Measurements from ENCODE around the gene TTBK1. TPM values are rescaled to one million over a fixed set of nuclear protein-coding genes. Genes with fewer than 3 reads are reported as not detected.

TTBK1 gene
- total and polyA plus RNA-seq, 2 donors: 0.05 to 0.09 TPM

- Histone ChIP-seq H3K36me3 (ENCODE audit: control insufficient read depth in 2 of 2, insufficient read depth in 2 of 2, low read length in 1 of 2) (peaks cover 0 to 7% of the 10 kb centered on the region in 2 donors), H3K27ac (ENCODE audit: low read depth in 1 of 2, low read length in 1 of 2) (no peak overlapping the region), H3K4me3 (ENCODE audit: low read length in 2 of 2) (peak overlapping the region in 1 of 2 donors; percentile 84), H3K4me1 (ENCODE audit: control insufficient read depth in 2 of 2, insufficient read depth in 2 of 2, low read length in 2 of 2) (peaks cover 6 to 16% of the 10 kb centered on the region in 2 donors), H3K27me3 (ENCODE audit: control insufficient read depth in 2 of 2, insufficient read depth in 1 of 2, low read length in 1 of 2) (peaks cover 0 to 19% of the 10 kb centered on the region in 2 donors), H3K9me3 (ENCODE audit: control insufficient read depth in 2 of 2, insufficient read depth in 1 of 2, low read length in 1 of 2) (peaks cover 0 to 4% of the 10 kb centered on the region in 2 donors)
- no peak for DNase-seq (ENCODE audit: low read depth in 6 of 9, low spot score in 9 of 9)
- 84% methylated on average over 17 of the region's 17 CpGs for WGBS
Observed at GRCh38 chr6:43229803-43230620, 13.3 kb upstream of the TTBK1 start.

GRCh38 chr6:43231053-43231452, 12.2 kb upstream of the TTBK1 start:
- Histone ChIP-seq H3K36me3 (ENCODE audit: control insufficient read depth in 2 of 2, insufficient read depth in 2 of 2, low read length in 1 of 2) (no peaks in the 10 kb centered on the region), H3K4me1 (ENCODE audit: control insufficient read depth in 2 of 2, insufficient read depth in 2 of 2, low read length in 2 of 2) (peaks cover 6 to 16% of the 10 kb centered on the region in 2 donors), H3K27me3 (ENCODE audit: control insufficient read depth in 2 of 2, insufficient read depth in 1 of 2, low read length in 1 of 2) (peaks cover 0 to 23% of the 10 kb centered on the region in 2 donors), H3K9me3 (ENCODE audit: control insufficient read depth in 2 of 2, insufficient read depth in 1 of 2, low read length in 1 of 2) (peaks cover 0 to 4% of the 10 kb centered on the region in 2 donors), H3K27ac (ENCODE audit: low read depth in 1 of 2, low read length in 1 of 2) (no peak overlapping the region), H3K4me3 (ENCODE audit: low read length in 2 of 2) (no peak overlapping the region)
- 97% methylated on average over 4 of the region's 4 CpGs for WGBS
- no peak for DNase-seq (ENCODE audit: low read depth in 6 of 9, low spot score in 9 of 9)

- no peak for DNase-seq (ENCODE audit: low read depth in 6 of 9, low spot score in 9 of 9)
- H3K27ac ChIP-seq (ENCODE audit: low read depth in 1 of 2, low read length in 1 of 2): no peak overlapping the region
- H3K4me1 ChIP-seq (ENCODE audit: control insufficient read depth in 2 of 2, insufficient read depth in 2 of 2, low read length in 2 of 2): peaks cover 6 to 13% of the 10 kb centered on the region in 2 donors
- 77% methylated on average over 3 of the region's 3 CpGs for WGBS
- no peaks in the 10 kb centered on the region for H3K36me3 ChIP-seq (ENCODE audit: control insufficient read depth in 2 of 2, insufficient read depth in 2 of 2, low read length in 1 of 2)
- peaks cover 0 to 23% of the 10 kb centered on the region in 2 donors for H3K27me3 ChIP-seq (ENCODE audit: control insufficient read depth in 2 of 2, insufficient read depth in 1 of 2, low read length in 1 of 2)
- H3K9me3 ChIP-seq (ENCODE audit: control insufficient read depth in 2 of 2, insufficient read depth in 1 of 2, low read length in 1 of 2): peaks cover 0 to 4% of the 10 kb centered on the region in 2 donors
- no peak overlapping the region for H3K4me3 ChIP-seq (ENCODE audit: low read length in 2 of 2)
Observed at GRCh38 chr6:43231735-43232450, 11.4 kb upstream of the TTBK1 start.

- Histone ChIP-seq H3K27me3 (ENCODE audit: control insufficient read depth in 2 of 2, insufficient read depth in 1 of 2, low read length in 1 of 2) (peaks cover 3 to 49% of the 10 kb centered on the region in 2 donors), H3K27ac (ENCODE audit: low read depth in 1 of 2, low read length in 1 of 2) (no peak overlapping the region), H3K9me3 (ENCODE audit: control insufficient read depth in 2 of 2, insufficient read depth in 1 of 2, low read length in 1 of 2) (peaks cover 0 to 4% of the 10 kb centered on the region in 2 donors), H3K4me3 (ENCODE audit: low read length in 2 of 2) (no peak overlapping the region), H3K4me1 (ENCODE audit: control insufficient read depth in 2 of 2, insufficient read depth in 2 of 2, low read length in 2 of 2) (no peaks in the 10 kb centered on the region), H3K36me3 (ENCODE audit: control insufficient read depth in 2 of 2, insufficient read depth in 2 of 2, low read length in 1 of 2) (no peaks in the 10 kb centered on the region)
- DNase-seq (ENCODE audit: low read depth in 6 of 9, low spot score in 9 of 9): no peak
- WGBS: 72% methylated on average over 2 of the region's 2 CpGs
Observed at GRCh38 chr6:43235841-43236240, 7.4 kb upstream of the TTBK1 start.

- 87% methylated on average over 2 of the region's 2 CpGs for WGBS
- no peaks in the 10 kb centered on the region for H3K4me1 ChIP-seq (ENCODE audit: control insufficient read depth in 2 of 2, insufficient read depth in 2 of 2, low read length in 2 of 2)
- H3K27me3 ChIP-seq (ENCODE audit: control insufficient read depth in 2 of 2, insufficient read depth in 1 of 2, low read length in 1 of 2): peaks cover 17 to 67% of the 10 kb centered on the region in 2 donors
- H3K9me3 ChIP-seq (ENCODE audit: control insufficient read depth in 2 of 2, insufficient read depth in 1 of 2, low read length in 1 of 2): peaks cover 0 to 4% of the 10 kb centered on the region in 2 donors
- no peaks in the 10 kb centered on the region for H3K36me3 ChIP-seq (ENCODE audit: control insufficient read depth in 2 of 2, insufficient read depth in 2 of 2, low read length in 1 of 2)
- H3K4me3 ChIP-seq (ENCODE audit: low read length in 2 of 2): no peak overlapping the region
- no peak for DNase-seq (ENCODE audit: low read depth in 6 of 9, low spot score in 9 of 9)
- H3K27ac ChIP-seq (ENCODE audit: low read depth in 1 of 2, low read length in 1 of 2): no peak overlapping the region
Observed at GRCh38 chr6:43239054-43239453, 4.2 kb upstream of the TTBK1 start.

- WGBS: 88% methylated on average over 1 of the region's 1 CpG
- no peak for DNase-seq (ENCODE audit: low read depth in 6 of 9, low spot score in 9 of 9)
- no peak overlapping the region for H3K4me3 ChIP-seq (ENCODE audit: low read length in 2 of 2)
- H3K27me3 ChIP-seq (ENCODE audit: control insufficient read depth in 2 of 2, insufficient read depth in 1 of 2, low read length in 1 of 2): peaks cover 35 to 81% of the 10 kb centered on the region in 2 donors
- no peak overlapping the region for H3K27ac ChIP-seq (ENCODE audit: low read depth in 1 of 2, low read length in 1 of 2)
- H3K36me3 ChIP-seq (ENCODE audit: control insufficient read depth in 2 of 2, insufficient read depth in 2 of 2, low read length in 1 of 2): no peaks in the 10 kb centered on the region
- H3K4me1 ChIP-seq (ENCODE audit: control insufficient read depth in 2 of 2, insufficient read depth in 2 of 2, low read length in 2 of 2): no peaks in the 10 kb centered on the region
- H3K9me3 ChIP-seq (ENCODE audit: control insufficient read depth in 2 of 2, insufficient read depth in 1 of 2, low read length in 1 of 2): peaks cover 0 to 4% of the 10 kb centered on the region in 2 donors
Observed at GRCh38 chr6:43240950-43241349, 2.3 kb upstream of the TTBK1 start.

GRCh38 chr6:43241446-43241845, 1.8 kb upstream of the TTBK1 start:
- no peaks in the 10 kb centered on the region for H3K36me3 ChIP-seq (ENCODE audit: control insufficient read depth in 2 of 2, insufficient read depth in 2 of 2, low read length in 1 of 2)
- H3K27ac ChIP-seq (ENCODE audit: low read depth in 1 of 2, low read length in 1 of 2): no peak overlapping the region
- 99% methylated on average over 2 of the region's 2 CpGs for WGBS
- peaks cover 0 to under 1% of the 10 kb centered on the region in 2 donors for H3K4me1 ChIP-seq (ENCODE audit: control insufficient read depth in 2 of 2, insufficient read depth in 2 of 2, low read length in 2 of 2)
- no peak overlapping the region for H3K4me3 ChIP-seq (ENCODE audit: low read length in 2 of 2)
- H3K27me3 ChIP-seq (ENCODE audit: control insufficient read depth in 2 of 2, insufficient read depth in 1 of 2, low read length in 1 of 2): peaks cover 40 to 86% of the 10 kb centered on the region in 2 donors
- DNase-seq (ENCODE audit: low read depth in 6 of 9, low spot score in 9 of 9): no peak
- H3K9me3 ChIP-seq (ENCODE audit: control insufficient read depth in 2 of 2, insufficient read depth in 1 of 2, low read length in 1 of 2): peaks cover 0 to 5% of the 10 kb centered on the region in 2 donors

GRCh38 chr6:43243664-43244321, 512 bp downstream of the TTBK1 start:
- Histone ChIP-seq H3K27ac (ENCODE audit: low read depth in 1 of 2, low read length in 1 of 2) (no peak overlapping the region), H3K4me3 (ENCODE audit: low read length in 2 of 2) (peak overlapping the region in 1 of 2 donors; percentile 4), H3K9me3 (ENCODE audit: control insufficient read depth in 2 of 2, insufficient read depth in 1 of 2, low read length in 1 of 2) (peaks cover 0 to 13% of the 10 kb centered on the region in 2 donors), H3K4me1 (ENCODE audit: control insufficient read depth in 2 of 2, insufficient read depth in 2 of 2, low read length in 2 of 2) (peaks cover 0 to 17% of the 10 kb centered on the region in 2 donors), H3K36me3 (ENCODE audit: control insufficient read depth in 2 of 2, insufficient read depth in 2 of 2, low read length in 1 of 2) (no peaks in the 10 kb centered on the region), H3K27me3 (ENCODE audit: control insufficient read depth in 2 of 2, insufficient read depth in 1 of 2, low read length in 1 of 2) (peaks cover 39 to 92% of the 10 kb centered on the region in 2 donors)
- no peak for DNase-seq (ENCODE audit: low read depth in 6 of 9, low spot score in 9 of 9)
- WGBS: 44% methylated on average over 34 of the region's 37 CpGs
